Endodermal cell (in vitro differentiated cells): ENCODE data around the gene PLCG2. TPM values are rescaled to one million over a fixed set of nuclear protein-coding genes. Genes with fewer than 3 reads are reported as not detected.

Source experiments
- DNase-seq: peaks from one replicate; pipeline ENCODE4 v3.0.0-alpha.2; 2017
- H3K27ac ChIP-seq: 2 replicates; pipeline ENCODE4 v1.5.1; 2013; ENCODE audit warnings: mild to moderate bottlenecking, low read depth, low read length, moderate library complexity
- H3K27me3 ChIP-seq: 2 replicates; pipeline ENCODE4 v1.6.1; 2013; ENCODE audit warnings: mild to moderate bottlenecking, low read length, moderate library complexity; ENCODE audit not compliant: insufficient read depth, control insufficient read depth, poor library complexity, severe bottlenecking
- H3K36me3 ChIP-seq: 2 replicates; pipeline ENCODE4 v1.7.0; 2013; ENCODE audit warnings: mild to moderate bottlenecking, low read length, moderate library complexity; ENCODE audit not compliant: control insufficient read depth, insufficient read depth
- H3K4me1 ChIP-seq: one replicate; pipeline ENCODE4 v1.7.0; 2013; ENCODE audit warnings: low read length; ENCODE audit not compliant: control insufficient read depth, insufficient read depth
- H3K4me3 ChIP-seq: 2 replicates; pipeline ENCODE4 v1.5.1; 2013; ENCODE audit warnings: mild to moderate bottlenecking, low read length, moderate library complexity
- H3K9ac ChIP-seq: 2 replicates; pipeline ENCODE4 v1.6.1; 2013; ENCODE audit warnings: mild to moderate bottlenecking, low read length, moderate library complexity; ENCODE audit not compliant: poor library complexity, severe bottlenecking; ENCODE audit errors: extremely low read depth
- H3K9me3 ChIP-seq: 2 replicates; pipeline ENCODE4 v1.6.1; 2013; ENCODE audit warnings: mild to moderate bottlenecking, low read length, moderate library complexity; ENCODE audit not compliant: control insufficient read depth
- H3K27ac Mint-ChIP-seq: 2 replicates; pipeline ENCODE4 v1.8.0; 2020; ENCODE audit warnings: mixed read lengths
- H3K27me3 Mint-ChIP-seq: 2 replicates; pipeline ENCODE4 v1.8.0; 2021; ENCODE audit warnings: mild to moderate bottlenecking, mixed read lengths; ENCODE audit not compliant: insufficient read depth
- H3K36me3 Mint-ChIP-seq: 2 replicates; pipeline ENCODE4 v1.8.0; 2020; ENCODE audit warnings: low read depth, mixed read lengths
- H3K4me1 Mint-ChIP-seq: 2 replicates; pipeline ENCODE4 v1.8.0; 2020; ENCODE audit warnings: mixed read lengths
- H3K4me3 Mint-ChIP-seq: 2 replicates; pipeline ENCODE4 v1.8.0; 2020; ENCODE audit warnings: mild to moderate bottlenecking, moderate library complexity, mixed read lengths
- H3K9me3 Mint-ChIP-seq: 2 replicates; pipeline ENCODE4 v1.8.0; 2020; ENCODE audit warnings: mild to moderate bottlenecking, mixed read lengths
- WGBS, 2 experiments: methylation state at CpG; one replicate each; pipeline versions ENCODE4 v1.1.5 to v1.1.7; 2013; ENCODE audit warnings: missing lambda C conversion rate in 2 of 2, mixed read lengths in 1 of 2; ENCODE audit not compliant: insufficient coverage in 1 of 2, insufficient read length in 1 of 2; 5-methylcytosine and 5-hydroxymethylcytosine counted together
- total RNA-seq, 2 donors: library from RNA; stranded (reverse); fragmentation: NEBNext Ultra II Directional in 1 of 2; extraction: Animal tissue kit (Norgen Biotek cat#: 25700) in 1 of 2; gene quantifications; 2 replicates in 1 of 2; 3 replicates in 1 of 2; pipeline ENCODE4 v1.2.1, GENCODE V29; 2021
- TF ChIP-seq, protein P1 (sequence below): fragments of 200-600 bp; sonication (generic); conservative IDR thresholded peaks from 2 replicates; pipeline ENCODE4 v1.5.0; 2021; ENCODE audit warnings: antibody characterized with exemption, mild to moderate bottlenecking

PLCG2 gene
- total RNA-seq, 2 donors from 2014 or later: 34.7 to 48.4 TPM

GRCh38 chr16:81925016-81925415, 145.9 kb downstream of the PLCG2 start:
- Mint-ChIP-seq H3K36me3 (peaks cover 21% of the 10 kb centered on the region), H3K27ac (no peak overlapping the region), H3K9me3 (no peaks in the 10 kb centered on the region), H3K4me3 (no peak overlapping the region), H3K4me1 (peaks cover 4% of the 10 kb centered on the region), H3K27me3 (no peaks in the 10 kb centered on the region)
- H3K27me3 ChIP-seq: no peaks in the 10 kb centered on the region
- DNase-seq: no peak
- H3K36me3 ChIP-seq: peaks cover 10% of the 10 kb centered on the region
- 92 to 95% methylated on average over 7 to 8 of the region's 8 CpGs for WGBS, 2 experiments
- H3K9me3 ChIP-seq: no peaks in the 10 kb centered on the region
- no peak overlapping the region for H3K27ac ChIP-seq
- H3K4me3 ChIP-seq: no peak overlapping the region
- no peak overlapping the region for H3K9ac ChIP-seq
- H3K4me1 ChIP-seq: peaks cover 5% of the 10 kb centered on the region
- TF ChIP-seq, protein P1, sequence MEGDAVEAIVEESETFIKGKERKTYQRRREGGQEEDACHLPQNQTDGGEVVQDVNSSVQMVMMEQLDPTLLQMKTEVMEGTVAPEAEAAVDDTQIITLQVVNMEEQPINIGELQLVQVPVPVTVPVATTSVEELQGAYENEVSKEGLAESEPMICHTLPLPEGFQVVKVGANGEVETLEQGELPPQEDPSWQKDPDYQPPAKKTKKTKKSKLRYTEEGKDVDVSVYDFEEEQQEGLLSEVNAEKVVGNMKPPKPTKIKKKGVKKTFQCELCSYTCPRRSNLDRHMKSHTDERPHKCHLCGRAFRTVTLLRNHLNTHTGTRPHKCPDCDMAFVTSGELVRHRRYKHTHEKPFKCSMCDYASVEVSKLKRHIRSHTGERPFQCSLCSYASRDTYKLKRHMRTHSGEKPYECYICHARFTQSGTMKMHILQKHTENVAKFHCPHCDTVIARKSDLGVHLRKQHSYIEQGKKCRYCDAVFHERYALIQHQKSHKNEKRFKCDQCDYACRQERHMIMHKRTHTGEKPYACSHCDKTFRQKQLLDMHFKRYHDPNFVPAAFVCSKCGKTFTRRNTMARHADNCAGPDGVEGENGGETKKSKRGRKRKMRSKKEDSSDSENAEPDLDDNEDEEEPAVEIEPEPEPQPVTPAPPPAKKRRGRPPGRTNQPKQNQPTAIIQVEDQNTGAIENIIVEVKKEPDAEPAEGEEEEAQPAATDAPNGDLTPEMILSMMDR: no peak

- Histone ChIP-seq H3K4me3 (no peak overlapping the region), H3K27ac (no peak overlapping the region), H3K9me3 (no peaks in the 10 kb centered on the region), H3K4me1 (peaks cover 5% of the 10 kb centered on the region), H3K9ac (no peak overlapping the region), H3K36me3 (peaks cover 16% of the 10 kb centered on the region), H3K27me3 (no peaks in the 10 kb centered on the region)
- H3K9me3 Mint-ChIP-seq: no peaks in the 10 kb centered on the region
- H3K4me3 Mint-ChIP-seq: no peak overlapping the region
- peaks cover 12% of the 10 kb centered on the region for H3K36me3 Mint-ChIP-seq
- H3K27me3 Mint-ChIP-seq: no peaks in the 10 kb centered on the region
- peak overlapping the region; percentile 36 for H3K27ac Mint-ChIP-seq
- TF ChIP-seq, protein P1: no peak
- H3K4me1 Mint-ChIP-seq: peaks cover 4% of the 10 kb centered on the region
- WGBS, 2 experiments: 93 to 94% methylated on average over 5 to 9 of the region's 9 CpGs
- no peak for DNase-seq
These were observed 146.9 kb downstream of the PLCG2 start for GRCh38 chr16:81926036-81926435.

DNA sequence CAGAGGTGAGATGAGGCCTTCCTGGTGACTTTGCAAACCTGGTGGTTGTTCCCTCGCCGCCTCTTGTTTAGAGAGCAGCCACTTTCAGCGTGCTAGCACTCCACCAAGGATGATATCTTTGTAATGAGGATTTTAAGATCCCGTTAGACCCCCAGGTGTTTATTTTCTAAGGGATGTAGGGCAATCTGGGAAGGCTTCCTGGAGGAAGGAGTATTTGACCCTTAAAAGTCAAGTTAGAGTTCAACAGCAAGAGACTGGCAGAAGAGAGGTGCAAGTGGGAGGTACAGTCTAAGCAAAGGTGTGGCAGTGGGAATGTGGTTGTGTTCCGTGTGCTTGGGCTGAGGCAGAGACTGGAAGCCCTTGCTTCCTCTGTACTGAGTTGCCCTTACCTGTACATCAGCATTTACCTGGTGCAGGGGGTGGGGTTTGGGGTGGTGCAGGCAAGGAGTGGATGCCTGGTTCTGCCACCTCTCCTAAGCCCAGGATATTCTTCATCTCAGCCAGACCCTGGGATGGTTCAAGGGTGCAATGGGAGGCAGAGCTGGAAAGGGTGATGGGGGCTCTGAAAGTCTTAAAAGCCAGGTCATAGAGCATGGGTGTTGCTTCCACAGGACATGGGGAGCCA, 148.6 kb downstream of the PLCG2 start:
- no peak overlapping the region for H3K4me3 ChIP-seq
- H3K27ac ChIP-seq: no peak overlapping the region
- peaks cover 9% of the 10 kb centered on the region for H3K36me3 ChIP-seq
- 86 to 93% methylated on average over 3 to 5 of the region's 5 CpGs for WGBS, 2 experiments
- Mint-ChIP-seq H3K36me3 (peaks cover 9% of the 10 kb centered on the region), H3K4me1 (peaks cover 4% of the 10 kb centered on the region), H3K27me3 (no peaks in the 10 kb centered on the region), H3K4me3 (no peak overlapping the region), H3K9me3 (no peaks in the 10 kb centered on the region), H3K27ac (no peak overlapping the region)
- H3K9ac ChIP-seq: no peak overlapping the region
- TF ChIP-seq, protein P1: no peak
- H3K4me1 ChIP-seq: peaks cover 5% of the 10 kb centered on the region
- no peak for DNase-seq
- H3K27me3 ChIP-seq: no peaks in the 10 kb centered on the region
- H3K9me3 ChIP-seq: no peaks in the 10 kb centered on the region
